Measurements from ENCODE around the gene TXNRD1. TPM values are rescaled to one million over a fixed set of nuclear protein-coding genes. Genes with fewer than 3 reads are reported as not detected.
A peak's percentile ranks its signal among the peaks of the same experiment; 100 is the strongest.

TXNRD1 gene
- total RNA-seq, 1 donor: 502 TPM

DNA sequence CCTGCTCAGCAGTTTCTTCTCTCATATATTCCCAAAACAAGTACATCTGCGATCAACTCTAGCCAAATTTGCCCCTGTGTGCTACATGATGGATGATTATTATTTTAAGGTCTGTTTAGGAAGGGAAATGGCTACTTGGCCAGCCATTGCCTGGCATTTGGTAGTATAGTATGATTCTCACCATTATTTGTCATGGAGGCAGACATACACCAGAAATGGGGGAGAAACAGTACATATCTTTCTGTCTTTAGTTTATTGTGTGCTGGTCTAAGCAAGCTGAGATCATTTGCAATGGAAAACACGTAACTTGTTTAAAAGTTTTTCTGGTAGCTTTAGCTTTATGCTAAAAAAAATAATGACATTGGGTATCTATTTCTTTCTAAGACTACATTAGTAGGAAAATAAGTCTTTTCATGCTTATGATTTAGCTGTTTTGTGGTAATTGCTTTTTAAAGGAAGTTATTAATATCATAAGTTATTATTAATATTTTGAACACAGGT lies 133.5 kb downstream of the TXNRD1 start:
- TF ChIP-seq, protein P1, sequence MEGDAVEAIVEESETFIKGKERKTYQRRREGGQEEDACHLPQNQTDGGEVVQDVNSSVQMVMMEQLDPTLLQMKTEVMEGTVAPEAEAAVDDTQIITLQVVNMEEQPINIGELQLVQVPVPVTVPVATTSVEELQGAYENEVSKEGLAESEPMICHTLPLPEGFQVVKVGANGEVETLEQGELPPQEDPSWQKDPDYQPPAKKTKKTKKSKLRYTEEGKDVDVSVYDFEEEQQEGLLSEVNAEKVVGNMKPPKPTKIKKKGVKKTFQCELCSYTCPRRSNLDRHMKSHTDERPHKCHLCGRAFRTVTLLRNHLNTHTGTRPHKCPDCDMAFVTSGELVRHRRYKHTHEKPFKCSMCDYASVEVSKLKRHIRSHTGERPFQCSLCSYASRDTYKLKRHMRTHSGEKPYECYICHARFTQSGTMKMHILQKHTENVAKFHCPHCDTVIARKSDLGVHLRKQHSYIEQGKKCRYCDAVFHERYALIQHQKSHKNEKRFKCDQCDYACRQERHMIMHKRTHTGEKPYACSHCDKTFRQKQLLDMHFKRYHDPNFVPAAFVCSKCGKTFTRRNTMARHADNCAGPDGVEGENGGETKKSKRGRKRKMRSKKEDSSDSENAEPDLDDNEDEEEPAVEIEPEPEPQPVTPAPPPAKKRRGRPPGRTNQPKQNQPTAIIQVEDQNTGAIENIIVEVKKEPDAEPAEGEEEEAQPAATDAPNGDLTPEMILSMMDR (IDR thresholded peaks at IDR 0.05; ENCODE audit: extremely low read depth, low read depth, low read length): no peak
- Histone ChIP-seq H3K79me2 (ENCODE audit: insufficient read depth, low read length) (peaks cover 25% of the 10 kb centered on the region), H3K9me3 (ENCODE audit: low read depth, low read length) (no peaks in the 10 kb centered on the region)

DNA sequence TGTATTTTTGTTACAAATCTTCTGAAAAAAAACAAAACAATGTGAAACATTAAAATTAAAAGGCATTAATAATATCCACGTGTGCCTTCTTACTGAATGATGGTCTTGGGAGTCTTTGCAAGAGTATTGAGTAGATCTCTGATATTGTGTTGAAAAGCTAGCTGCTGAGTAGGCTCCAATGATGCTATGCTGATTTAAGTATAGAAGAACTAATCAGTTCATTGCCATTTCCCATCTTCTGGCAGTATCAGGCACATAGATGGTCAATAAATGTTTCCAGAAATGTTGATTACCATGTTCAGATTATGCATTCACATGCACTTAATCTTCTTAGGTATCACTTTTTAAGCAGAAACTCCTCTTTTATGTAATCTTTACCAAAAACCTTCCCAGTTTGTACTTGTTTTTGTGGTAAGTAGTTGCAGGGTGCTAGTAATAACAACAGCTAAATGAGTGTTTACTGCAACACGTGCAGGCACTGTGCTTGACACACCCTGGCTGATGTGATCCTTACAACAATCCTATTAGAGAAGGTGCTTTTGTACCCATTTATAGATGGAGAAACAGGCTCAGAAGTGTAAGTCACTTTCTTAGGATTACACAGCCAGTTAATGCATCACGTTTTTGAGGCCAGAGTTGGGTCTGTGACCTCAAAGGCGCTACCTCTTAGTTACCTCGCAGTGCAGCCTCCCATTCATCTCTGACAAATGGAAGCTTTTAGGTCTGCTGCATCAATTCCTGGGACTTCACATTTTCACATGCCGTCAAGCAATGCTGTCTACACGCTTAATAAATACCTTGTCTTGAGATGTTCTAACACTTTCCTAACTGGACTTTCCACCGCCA lies 134.9 kb downstream of the TXNRD1 start:
- H3K4me2 ChIP-seq (ENCODE audit: insufficient read depth, low read length): no peak overlapping the region
- no peak overlapping the region for H2AFZ ChIP-seq (ENCODE audit: low read length)
- H3K4me3 ChIP-seq (ENCODE audit: insufficient read depth, low read length): no peak overlapping the region
- no peaks in the 10 kb centered on the region for H3K9me3 ChIP-seq (ENCODE audit: low read depth, low read length)
- DNase-seq (ENCODE audit: insufficient read length, low spot score, missing footprints): no peak
- H3K4me1 ChIP-seq (ENCODE audit: insufficient read depth, low read length): peaks cover under 1% of the 10 kb centered on the region
- H4K20me1 ChIP-seq (ENCODE audit: insufficient read depth, low read length): peaks cover 49% of the 10 kb centered on the region
- peaks cover 92% of the 10 kb centered on the region for H3K36me3 ChIP-seq (ENCODE audit: insufficient read depth, low read length)
- H3K27ac ChIP-seq (ENCODE audit: low read depth, low read length): no peak overlapping the region
- no peaks in the 10 kb centered on the region for H3K27me3 ChIP-seq (ENCODE audit: insufficient read depth, low read length)
- TF ChIP-seq, protein P1 (IDR thresholded peaks at IDR 0.05; ENCODE audit: extremely low read depth, low read depth, low read length): no peak
- H3K79me2 ChIP-seq (ENCODE audit: insufficient read depth, low read length): peaks cover 15% of the 10 kb centered on the region

More for the DNA sequence above, 133.5 kb downstream of the TXNRD1 start:
- peaks cover 92% of the 10 kb centered on the region for H3K36me3 ChIP-seq (ENCODE audit: insufficient read depth, low read length)
- peaks cover 10% of the 10 kb centered on the region for H3K4me1 ChIP-seq (ENCODE audit: insufficient read depth, low read length)
- H3K4me3 ChIP-seq (ENCODE audit: insufficient read depth, low read length): no peak overlapping the region
- DNase-seq (ENCODE audit: insufficient read length, low spot score, missing footprints): no peak
- no peak overlapping the region for H3K4me2 ChIP-seq (ENCODE audit: insufficient read depth, low read length)
- peaks cover 61% of the 10 kb centered on the region for H4K20me1 ChIP-seq (ENCODE audit: insufficient read depth, low read length)
- H3K27ac ChIP-seq (ENCODE audit: low read depth, low read length): no peak overlapping the region
- H3K27me3 ChIP-seq (ENCODE audit: insufficient read depth, low read length): no peaks in the 10 kb centered on the region
- H2AFZ ChIP-seq (ENCODE audit: low read length): no peak overlapping the region

DNA sequence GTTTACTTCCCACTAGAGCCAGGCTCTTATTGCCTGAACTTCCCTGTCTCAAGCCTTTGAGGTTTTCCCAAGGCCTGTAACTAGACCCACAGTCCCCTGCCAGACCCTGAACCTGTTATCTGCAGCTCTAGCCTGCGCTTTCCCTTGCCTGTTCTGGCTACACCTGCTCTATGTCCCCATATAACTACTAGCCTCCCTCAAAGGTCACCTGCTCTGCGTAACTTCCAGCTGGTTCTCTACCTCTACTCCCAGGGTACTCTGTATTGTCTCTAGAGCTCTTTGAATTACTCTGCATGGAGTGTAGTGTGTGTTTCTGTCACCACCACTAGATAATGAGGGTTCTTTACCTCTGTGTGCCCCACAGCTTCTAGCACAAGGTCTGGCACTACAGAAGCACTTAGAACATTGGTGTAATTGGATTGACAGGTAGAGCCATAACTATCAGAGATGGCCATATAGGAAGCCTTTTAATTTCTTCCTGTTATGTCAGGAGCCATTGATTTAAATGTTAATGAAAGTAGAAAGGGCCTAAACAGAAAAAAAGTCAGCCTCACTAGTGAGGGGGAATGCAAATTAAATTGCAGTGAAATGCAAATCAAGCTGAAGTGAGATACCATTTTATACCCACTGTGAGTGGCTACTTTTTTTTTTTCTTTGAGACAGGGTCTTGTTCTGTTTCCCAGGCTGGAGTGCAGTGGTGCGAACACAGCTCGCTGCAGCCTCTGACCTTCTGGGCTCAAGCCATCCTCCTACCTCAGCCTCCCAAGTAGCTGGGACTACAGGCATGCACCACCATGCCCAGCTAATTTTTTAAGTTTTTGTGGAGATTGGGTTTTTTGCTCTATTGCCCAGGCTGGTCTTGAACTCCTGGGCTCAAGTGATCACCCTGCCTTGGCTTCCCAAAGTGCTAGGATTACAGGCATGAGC lies 135.7 kb downstream of the TXNRD1 start:
- Histone ChIP-seq H3K27ac (ENCODE audit: low read depth, low read length) (peak overlapping the region; percentile 7), H3K27me3 (ENCODE audit: insufficient read depth, low read length) (no peaks in the 10 kb centered on the region), H3K36me3 (ENCODE audit: insufficient read depth, low read length) (peaks cover 84% of the 10 kb centered on the region), H3K4me1 (ENCODE audit: insufficient read depth, low read length) (no peaks in the 10 kb centered on the region), H2AFZ (ENCODE audit: low read length) (no peak overlapping the region), H3K4me3 (ENCODE audit: insufficient read depth, low read length) (no peak overlapping the region), H4K20me1 (ENCODE audit: insufficient read depth, low read length) (peaks cover 45% of the 10 kb centered on the region), H3K79me2 (ENCODE audit: insufficient read depth, low read length) (peaks cover 15% of the 10 kb centered on the region), H3K4me2 (ENCODE audit: insufficient read depth, low read length) (no peak overlapping the region), H3K9me3 (ENCODE audit: low read depth, low read length) (no peaks in the 10 kb centered on the region)
- TF ChIP-seq, protein P1 (IDR thresholded peaks at IDR 0.05; ENCODE audit: extremely low read depth, low read depth, low read length): no peak
- DNase-seq (ENCODE audit: insufficient read length, low spot score, missing footprints): no peak

All from osteoblast (primary cell).